HG03342 (cell line): ENCODE results near the gene RBL1.
"Not testable (repeated sequence)": the region's sequence is repeated elsewhere in the genome, so short reads cannot be mapped to it uniquely, and the experiment has no call there.

ENCODE experiments used
- ATAC-seq: cut with Tn5 transposase; IDR thresholded peaks from one replicate; pipeline ENCODE4 v1.9.1; 2021; ENCODE audit warnings: mild to moderate bottlenecking, moderate library complexity; ENCODE audit not compliant: unreplicated experiment

The RBL1 gene, protein sequence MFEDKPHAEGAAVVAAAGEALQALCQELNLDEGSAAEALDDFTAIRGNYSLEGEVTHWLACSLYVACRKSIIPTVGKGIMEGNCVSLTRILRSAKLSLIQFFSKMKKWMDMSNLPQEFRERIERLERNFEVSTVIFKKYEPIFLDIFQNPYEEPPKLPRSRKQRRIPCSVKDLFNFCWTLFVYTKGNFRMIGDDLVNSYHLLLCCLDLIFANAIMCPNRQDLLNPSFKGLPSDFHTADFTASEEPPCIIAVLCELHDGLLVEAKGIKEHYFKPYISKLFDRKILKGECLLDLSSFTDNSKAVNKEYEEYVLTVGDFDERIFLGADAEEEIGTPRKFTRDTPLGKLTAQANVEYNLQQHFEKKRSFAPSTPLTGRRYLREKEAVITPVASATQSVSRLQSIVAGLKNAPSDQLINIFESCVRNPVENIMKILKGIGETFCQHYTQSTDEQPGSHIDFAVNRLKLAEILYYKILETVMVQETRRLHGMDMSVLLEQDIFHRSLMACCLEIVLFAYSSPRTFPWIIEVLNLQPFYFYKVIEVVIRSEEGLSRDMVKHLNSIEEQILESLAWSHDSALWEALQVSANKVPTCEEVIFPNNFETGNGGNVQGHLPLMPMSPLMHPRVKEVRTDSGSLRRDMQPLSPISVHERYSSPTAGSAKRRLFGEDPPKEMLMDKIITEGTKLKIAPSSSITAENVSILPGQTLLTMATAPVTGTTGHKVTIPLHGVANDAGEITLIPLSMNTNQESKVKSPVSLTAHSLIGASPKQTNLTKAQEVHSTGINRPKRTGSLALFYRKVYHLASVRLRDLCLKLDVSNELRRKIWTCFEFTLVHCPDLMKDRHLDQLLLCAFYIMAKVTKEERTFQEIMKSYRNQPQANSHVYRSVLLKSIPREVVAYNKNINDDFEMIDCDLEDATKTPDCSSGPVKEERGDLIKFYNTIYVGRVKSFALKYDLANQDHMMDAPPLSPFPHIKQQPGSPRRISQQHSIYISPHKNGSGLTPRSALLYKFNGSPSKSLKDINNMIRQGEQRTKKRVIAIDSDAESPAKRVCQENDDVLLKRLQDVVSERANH

DNA sequence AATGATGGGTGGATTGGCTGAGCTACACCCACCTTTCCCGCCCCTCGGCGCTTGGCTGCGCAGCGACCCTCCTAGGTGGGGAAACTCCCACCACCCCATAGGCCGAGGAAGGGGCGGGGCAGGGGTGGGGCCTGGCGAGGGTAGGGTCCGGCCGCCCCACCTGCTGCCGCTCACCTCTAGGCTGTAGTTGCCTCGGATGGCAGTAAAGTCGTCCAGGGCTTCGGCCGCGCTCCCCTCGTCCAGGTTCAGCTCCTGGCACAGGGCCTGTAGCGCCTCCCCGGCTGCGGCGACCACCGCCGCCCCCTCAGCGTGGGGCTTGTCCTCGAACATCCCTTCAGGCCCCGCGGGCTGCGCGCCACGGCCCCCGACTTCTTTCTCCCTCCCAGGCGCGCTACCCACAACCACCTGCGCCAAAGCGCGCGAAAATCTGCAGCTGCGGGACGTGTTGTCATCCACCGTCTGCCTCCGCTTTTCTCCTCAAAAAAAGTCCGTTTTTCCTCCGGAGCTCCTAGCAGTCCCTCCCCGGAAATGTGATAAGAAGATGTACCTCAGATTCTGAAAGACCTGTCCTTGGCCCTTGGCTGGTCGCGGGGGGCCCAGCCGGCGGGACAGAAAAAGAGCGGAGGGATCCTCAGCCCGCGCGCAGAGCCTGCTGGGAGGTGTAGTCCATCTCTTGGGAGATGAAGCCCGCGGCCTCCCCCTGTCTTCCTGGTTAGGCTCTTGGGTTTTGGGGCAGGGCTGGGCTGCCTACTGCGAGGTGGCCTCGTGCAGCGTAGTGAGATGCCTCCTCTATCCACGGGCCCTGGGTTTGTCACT lies at the start of gene RBL1:
TSS of gene RBL1 (minus strand) at position 399 of the 816 bp plus-strand sequence. CDS start at position 330, 69 bp downstream.
- peak; percentile 64 for ATAC-seq

DNA sequence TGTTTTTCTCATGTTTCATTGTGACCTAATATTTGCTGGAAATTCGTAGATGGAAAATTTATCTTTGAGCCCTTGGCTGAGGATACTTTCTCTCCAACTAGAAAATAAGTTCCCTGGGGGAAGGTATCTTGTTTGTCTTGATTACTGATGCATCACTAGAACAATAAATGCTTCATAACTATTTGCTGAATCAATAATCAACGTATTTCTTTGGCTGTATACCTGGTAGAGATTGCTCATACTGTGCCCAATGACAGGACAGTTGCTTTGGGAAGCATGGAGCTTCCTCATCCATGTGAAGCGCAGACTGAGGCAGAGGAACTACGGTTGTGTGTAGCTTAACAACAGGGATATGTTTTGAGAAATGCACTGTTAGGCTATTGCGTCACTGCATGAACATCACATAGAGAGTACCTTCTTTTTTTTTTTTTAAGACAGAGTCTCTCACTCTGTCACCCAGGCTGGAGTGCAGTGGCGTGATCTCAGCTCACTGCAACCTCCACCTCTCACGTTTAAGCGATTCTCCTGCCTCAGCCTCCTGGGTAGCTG lies 49.1 kb upstream of the RBL1 start:
- no peak for ATAC-seq

DNA sequence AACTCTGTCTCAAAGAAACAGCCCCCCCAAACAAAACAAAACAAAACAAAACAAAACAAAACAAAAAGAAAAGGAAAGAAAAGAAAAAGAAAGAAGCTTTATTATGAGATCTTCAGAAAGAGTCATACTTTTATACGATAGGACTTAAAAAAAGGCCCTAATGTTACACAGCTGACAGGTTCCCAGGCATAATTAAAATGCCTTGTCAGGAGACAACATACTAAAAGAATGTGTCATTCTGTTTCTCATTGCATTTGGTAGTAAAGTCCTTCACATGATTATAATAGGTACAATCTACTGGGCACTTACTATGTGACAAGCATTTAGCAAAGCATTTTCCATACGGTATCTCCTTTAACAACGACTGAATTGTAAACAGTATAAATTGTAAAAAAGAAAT lies 46.9 kb upstream of the RBL1 start:
- no peak for ATAC-seq

DNA sequence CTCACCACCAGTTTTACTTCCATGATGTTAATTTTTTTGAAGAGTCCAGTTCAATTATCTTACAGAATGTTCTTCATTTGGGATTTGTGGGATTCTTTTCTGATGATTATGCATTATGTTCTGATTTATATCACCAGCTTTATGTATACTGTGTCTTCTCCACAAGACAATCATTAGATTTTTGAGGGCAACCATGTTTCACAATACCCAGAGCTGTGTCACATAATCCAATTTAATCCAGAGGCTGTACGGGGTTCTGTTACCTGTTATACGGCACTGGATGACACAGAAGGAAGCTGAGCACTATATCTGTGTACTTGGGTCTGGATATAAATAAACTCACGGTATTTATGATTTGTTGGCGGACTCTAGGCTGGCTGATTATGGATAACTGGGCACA lies 41.8 kb upstream of the RBL1 start:
- ATAC-seq = no peak

DNA sequence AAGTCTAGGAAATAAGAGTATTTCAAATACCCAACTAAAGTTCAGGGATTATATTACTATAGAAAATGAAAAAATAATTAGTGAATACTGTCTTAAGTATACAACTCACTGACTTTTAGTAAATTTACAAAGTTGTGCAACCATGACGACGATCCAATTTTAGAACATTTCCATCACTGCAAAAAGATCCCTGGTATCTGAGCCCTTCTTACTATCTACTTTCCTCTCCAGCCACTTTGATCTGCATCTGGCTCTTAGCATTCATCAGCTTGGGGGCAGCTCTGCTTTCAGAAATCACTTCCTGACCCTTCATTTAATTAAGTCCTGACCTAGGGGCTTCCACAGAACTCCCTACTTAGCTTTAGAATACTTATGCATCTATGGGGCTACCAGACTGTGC lies 38.2 kb upstream of the RBL1 start:
- no peak for ATAC-seq

DNA sequence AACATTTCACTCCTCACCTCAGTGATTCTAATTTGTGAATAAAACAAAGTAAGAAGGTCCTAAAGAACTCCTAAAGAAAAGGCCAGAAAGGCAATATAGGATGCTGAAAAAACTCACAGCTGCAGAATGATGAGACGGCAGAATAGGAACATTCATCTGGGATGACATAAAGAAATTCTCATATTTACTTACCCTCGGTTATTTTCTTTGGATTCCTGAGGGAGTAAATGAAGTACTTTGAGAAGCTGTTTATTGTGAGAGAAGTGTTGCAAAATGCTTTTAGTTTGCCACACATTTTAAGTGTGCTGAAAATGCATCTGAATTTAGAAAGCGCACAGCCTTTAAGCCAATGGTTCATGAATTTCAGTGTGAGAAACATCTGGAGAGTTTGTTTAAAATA lies 35.7 kb upstream of the RBL1 start:
- ATAC-seq = no peak

DNA sequence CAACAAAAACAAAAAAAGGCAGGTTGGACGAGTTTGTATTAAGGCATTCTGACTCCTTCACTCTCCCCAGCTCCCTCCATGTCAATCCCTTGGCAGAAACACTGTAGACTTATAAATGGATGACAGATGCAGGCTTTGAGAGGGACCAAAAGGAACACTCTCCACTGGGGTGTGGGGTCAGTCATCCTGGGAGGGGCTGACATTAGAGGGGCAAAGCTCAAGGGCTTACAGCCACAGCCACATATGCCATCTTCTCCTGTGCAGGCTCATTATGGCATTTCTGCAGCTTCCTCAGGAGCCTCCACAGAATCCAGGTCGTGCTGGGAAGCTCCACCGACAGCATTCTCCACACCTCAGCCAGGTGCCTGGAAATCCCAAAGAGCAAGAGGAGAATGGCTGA lies 33.0 kb upstream of the RBL1 start:
- no peak for ATAC-seq

DNA sequence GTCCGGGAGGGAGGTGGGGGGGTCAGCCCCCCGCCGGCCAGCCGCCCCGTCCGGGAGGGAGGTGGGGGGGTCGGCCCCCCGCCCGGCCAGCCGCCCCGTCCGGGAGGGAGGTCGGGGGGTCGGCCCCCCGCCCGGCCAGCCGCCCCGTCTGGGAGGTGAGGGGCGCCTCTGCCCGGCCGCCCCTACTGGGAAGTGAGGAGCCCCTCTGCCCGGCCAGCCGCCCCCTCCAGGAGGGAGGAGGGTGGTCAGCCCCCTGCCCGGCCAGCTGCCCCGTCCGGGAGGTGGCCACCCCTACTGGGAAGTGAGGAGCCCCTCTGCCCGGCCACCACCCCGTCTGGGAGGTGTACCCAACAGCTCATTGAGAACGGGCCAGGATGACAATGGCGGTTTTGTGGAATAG lies 30.5 kb upstream of the RBL1 start:
- ATAC-seq = not testable (repeated sequence)

DNA sequence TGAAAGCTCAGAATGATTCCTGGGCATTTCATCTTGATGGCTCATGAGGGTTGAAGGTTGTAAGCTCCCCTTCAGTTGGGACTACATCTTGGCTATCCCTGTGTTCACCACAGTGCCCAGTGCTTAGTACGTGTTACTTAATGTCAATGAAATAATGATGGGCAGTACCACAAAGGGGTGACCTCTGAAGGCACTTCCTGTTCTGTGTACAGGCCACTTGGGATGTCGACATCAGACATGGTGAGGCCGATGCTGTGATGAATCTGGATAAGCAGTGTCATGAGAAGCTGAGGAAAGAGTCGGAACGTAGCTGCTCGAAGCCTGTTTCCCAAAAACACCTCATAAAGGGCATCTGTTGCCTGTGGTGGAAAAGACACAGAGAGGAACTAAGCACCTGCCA lies 27.6 kb upstream of the RBL1 start:
- ATAC-seq = no peak

DNA sequence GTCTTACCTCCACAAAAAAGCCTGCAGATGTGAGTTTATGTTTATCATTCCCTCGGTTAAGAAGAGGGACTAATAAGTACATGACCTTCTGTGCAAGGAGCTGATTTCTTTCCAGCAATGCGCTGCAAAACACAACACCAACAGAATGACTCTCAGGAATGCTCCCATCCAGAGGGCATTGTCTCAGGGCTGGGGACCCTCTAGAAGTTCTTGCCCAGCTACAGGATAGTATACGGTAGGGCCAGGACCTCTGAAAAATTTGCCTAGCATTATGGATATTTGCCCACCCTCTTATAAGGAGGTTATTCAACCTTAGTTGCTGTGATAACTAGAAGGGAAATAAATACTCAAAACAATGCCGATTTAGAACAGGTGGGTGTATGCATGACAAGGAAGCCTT lies 24.7 kb upstream of the RBL1 start:
- ATAC-seq = no peak

DNA sequence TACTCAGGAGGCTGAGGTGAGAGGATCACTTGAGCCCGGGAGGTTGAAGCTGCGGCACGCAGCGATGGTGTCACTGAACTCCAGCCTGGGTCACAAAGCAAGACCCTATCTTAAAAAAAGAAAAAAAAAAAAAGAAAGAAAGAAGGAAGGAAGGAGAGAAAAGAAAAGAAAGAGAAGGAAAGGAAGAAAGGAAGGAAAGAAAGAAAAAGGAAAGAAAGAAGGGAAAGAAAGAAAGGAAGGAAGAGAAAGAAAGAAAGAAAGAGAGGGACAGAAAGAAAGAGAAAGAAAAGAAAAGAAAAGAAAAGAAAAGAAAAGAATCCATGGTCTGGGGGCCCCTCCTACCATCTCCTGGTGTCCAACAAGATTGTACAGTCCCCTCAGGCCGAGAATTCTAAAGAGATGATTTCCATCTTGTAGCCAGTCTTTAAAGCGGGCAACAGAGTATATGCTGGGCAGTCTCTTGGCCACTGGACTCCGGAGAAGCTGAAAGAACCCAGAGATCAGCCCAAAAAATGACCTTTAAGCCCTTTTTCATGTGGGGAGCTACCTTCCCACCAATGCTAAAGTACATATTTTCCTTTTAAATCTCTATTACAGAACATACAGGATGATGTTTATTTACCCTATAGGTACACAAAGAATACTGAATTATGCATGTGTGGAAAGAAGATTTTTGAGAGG lies 23.7 kb upstream of the RBL1 start:
- no peak for ATAC-seq

DNA sequence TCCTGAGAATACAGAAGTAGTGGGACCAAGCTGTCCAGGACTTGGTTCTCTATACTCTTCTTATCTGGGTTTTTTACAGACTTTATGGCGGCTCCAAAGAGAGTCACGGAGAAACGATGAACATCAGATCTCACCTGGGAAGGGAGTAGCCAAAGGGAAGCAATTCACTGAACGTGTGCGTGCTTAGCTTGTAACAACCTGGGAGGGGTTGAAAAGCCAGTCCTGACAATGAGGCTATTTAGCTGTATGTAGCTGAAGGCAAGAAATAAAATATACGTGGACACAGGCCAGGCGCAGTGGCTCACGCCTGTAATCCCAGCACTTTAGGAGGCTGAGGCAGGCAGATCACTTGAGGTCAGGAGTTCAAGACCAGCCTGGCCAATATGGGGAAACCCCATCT lies 18.2 kb upstream of the RBL1 start:
- no peak for ATAC-seq

DNA sequence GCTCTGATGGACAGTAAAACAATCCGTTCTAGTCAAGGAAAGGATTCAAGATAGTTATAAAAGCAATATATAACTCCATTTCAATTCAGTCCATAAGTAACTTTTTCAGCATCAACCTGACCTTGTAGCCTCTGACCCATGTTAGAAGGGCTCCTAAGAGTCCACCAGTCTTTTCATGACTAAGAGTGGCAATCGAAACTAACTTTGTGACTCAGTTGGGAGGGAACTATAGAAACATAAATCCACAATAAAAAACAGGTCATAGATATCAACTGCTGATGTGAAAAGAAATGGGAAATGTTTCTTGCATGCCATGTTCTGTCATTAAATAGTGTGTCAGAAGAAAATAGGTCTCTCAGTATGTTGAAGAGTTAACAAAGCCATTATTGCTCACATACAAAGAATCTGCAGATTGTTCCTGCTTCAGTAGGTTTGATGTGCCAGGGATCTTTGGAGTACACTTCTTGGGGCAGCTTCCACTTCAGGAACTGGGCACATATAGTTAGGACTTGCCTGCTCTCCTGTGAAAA lies 16.2 kb upstream of the RBL1 start:
- ATAC-seq = no peak

DNA sequence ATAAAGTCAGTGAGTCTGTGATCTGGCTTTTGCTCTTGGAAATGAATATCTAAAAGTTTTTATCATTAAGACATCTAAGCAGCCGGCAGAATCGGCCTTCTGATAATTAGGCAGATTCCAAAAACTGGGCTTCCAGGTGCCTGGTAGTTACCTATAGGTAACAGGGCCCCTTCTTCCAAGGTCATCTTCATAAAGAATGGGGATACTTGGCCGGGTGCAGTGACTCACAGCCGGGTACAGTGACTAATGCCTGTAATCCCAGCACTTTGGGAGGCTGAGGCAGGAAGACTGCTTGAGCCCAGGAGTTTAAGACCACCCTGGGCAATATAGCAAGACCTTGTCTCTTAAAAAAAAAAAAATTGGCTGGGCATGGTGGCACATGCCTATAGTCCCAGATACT lies 12.9 kb upstream of the RBL1 start:
- ATAC-seq = no peak

DNA sequence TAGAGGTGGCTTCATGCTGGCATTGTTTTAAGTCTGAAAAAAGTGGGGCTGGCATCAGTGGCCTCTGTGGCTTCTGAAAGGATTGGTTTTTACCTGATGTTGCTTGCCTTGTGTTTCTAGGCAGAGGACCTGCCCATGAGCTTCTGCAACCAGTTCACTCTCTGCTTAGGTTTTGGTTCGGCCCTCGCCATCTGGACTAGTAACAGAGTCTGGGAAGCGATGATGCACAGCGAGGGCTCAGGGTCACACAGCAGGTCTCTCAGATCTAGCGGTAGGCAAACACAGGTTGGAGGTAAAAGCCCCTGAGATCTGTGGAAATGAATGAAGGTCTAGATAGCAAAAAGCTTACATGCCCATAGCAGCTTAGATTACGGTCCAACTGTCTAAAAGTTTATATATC lies 6.8 kb upstream of the RBL1 start:
- no peak for ATAC-seq

DNA sequence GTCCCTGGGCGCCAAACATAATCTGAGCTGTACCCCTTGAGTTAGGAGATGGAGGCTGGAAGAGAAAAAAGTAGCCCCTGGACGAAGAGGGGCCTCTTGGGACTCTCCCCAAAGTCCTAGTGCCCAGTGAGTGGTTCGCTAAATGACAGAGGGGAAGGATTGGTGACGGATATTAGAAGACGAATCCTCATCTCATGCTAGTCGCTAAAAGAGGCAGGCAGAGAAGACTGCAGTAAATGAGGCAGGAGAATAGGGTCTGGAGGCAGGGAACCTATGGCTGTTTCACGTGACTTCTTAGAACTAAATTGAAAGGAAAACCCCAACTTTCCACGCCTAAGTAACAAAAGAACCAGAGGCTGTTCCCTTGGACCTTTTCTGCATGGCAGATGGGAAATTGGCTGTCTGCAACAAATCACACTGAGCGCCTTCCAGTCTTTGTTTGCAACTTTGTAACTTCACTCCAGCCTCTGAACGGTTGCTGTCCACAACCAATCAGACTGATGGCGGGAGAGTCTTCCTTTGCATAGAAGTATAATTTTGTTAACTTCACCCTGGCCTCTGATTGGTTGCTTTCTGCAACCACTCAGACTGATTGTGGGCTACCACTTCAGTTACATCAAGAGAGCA lies 731 bp upstream of the RBL1 start:
- ATAC-seq = no peak

DNA sequence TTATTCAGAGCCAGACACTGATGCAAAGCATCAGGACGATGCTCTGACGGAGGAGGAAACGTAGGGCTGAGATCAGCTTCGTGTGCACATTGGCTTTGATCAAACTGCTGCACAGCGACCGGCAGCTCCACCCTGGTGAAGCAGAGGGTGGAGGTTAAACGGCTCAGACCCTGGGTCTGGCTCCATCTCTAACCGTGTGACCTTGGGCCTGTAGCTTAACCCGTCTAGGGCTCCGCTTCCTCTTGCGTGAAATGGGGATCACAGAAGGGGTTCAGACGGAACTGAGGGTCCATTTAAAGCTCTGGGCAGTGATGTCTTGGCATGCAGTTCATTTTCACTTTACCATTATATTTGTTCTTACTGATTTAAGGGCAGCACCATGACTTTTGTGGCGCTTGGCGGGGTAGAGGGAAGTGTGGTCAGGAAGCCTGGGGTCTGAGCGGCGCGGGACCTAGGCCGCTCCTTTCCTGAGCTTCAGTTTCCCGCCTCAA lies 644 bp downstream of the RBL1 start:
- ATAC-seq = peak; percentile 22

DNA sequence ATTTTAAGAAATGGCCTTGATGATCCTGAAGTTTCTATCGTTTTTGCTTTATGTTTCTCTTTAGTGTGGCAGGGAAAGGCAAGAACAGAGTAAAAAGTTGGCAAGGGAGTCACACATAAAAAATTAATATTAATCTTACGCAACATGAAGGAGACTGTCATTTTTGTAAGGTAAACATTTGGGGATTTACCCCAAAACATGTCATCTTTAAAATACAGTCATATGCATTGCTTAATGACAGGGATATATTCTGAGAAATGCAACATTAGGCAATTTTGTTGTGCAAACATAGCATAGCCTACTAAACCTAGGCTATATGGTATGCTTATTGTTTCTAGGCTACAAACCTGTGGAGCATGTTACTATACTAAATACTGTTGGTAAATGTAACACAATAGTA lies 5.4 kb downstream of the RBL1 start:
- ATAC-seq = no peak

DNA sequence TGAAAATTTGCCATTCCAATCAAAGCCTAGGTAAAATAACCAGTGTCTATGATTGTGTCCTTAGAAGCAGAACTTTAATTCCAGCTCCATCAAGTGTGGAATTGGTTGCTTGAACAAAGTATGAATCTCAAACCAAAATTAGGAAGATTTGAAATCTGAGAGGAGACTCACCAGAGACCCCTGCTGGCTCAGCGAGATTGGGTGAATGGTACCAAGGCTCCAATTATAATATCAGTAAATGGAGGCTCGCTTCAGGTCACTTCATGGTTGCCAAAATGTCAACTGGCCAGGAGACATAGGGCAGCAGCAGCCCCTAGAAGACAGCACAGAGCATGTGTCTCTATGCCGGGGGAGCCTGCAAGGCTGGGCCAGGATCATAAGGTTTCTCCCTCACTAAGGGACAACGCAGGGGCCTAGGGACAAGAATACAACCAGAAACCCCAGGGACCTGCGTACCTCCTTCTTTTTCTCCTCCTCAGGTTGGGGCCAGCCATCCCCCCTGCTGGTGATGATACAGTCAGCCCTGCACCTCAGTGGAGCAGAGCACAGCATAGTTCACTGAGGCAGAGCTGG lies 14.0 kb downstream of the RBL1 start:
- ATAC-seq = no peak
